Lung microvascular endothelial cell (primary cell): ENCODE data around the gene LSG1. TPM values are rescaled to one million over a fixed set of nuclear protein-coding genes. Genes with fewer than 3 reads are reported as not detected.
A peak's percentile ranks its signal among the peaks of the same experiment; 100 is the strongest.

Experiments
- DNase-seq, 2 donors: peaks; one replicate each; pipeline versions ENCODE4 v3.0.0 to v3.0.0-alpha.2; 2010; ENCODE audit warnings: low read depth in 2 of 2
- total RNA-seq: library from RNA; depleted of rRNA; stranded (reverse); fragments of >200 nt; gene quantifications from 2 replicates; pipeline ENCODE4 v1.2.1, GENCODE V29; 2014

LSG1 gene
- total RNA-seq, 1 donor from 2014 or later: 54.6 TPM

DNA sequence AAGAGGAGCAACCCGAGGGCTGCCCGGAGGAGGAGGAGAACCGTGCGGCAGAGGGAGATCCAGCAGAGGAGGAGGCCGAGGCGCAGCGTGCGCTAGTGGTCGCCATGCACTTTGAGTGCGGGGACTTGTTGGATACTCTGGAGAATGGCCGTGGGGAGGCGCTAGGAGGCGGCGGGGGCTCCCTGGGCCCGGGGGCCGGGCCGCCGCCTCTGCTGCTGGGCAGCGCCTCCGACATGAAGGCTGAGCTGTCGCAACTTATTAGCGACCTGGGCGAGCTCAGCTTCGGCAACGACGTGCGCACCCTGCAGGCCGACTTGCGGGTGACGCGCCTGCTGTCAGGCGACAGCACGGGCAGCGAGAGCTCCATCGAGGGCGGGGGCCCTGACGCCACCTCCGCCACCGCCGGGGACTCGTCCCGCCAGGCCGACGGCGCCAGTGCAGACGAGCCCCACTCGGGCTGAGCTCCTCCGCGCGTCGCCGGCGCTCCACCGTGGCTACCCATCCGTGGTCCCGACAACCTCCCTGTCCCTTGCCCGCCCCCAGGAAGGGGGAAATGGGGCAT is 15.7 kb upstream of the LSG1 start:
- peak; percentile 76 to 77 for DNase-seq

- DNase-seq: peak; percentile 63 to 67
Observed at GRCh38 chr3:194686816-194687637, 15.0 kb upstream of the LSG1 start.

DNA sequence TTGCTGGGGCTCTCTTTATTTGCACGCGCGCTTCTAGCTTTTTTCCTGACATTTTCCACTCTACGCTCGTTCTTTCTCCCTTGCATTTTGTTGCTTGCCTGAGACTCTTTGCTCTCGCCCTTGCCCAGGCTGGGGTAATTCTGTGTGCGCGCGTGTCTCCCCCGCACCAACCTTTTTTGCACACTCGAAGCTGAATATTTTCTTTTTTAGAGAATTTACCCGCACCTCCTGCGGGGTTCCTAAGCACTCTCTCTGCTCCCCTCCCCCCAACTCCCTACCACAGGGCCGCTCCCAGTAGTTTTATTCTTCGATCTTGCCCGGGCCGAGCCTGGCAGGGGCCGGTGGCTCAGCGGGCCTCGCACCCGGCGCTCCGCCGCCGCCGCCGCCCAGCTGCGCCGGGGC is 14.4 kb upstream of the LSG1 start:
- DNase-seq: peak in 1 of 2 donors; percentile 41

- DNase-seq: peak; percentile 97
Observed at GRCh38 chr3:194685718-194686413, 13.9 kb upstream of the LSG1 start, which contains the start of gene FAM43A. Gene FAM43A, plus strand, starts transcription at chr3:194685883. Its CDS starts 944 bp downstream, at chr3:194686827.

DNA sequence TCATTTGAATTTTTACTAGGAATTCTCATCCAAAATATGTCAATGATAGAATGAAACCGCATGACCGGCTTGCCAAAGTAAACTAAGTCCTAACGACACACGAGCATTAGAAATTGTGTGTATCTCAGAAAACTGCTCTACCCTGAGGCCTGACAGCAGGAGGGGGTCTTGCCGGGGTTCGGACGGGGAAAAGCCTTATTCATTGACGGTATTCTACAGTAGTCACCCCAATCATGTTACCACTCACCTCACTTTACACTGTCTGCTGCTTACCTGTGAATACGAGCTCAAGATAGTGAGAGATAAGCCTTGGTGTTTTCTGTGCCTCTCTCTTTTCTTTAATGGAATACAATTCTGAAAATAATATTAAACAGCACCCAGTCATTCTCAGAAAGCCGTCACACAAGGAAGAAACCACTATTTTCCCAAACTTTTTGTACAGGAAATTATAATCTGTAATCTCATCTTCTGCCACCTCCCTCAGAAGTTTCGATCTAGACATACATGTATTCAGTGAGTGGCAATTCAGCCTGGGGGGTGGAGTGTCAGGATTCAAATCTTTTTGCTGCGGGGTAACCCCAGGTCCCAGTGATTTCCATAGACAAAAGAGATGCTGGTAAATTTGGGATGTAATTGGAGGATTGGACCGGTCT is 13.2 kb upstream of the LSG1 start:
- no peak for DNase-seq

- DNase-seq: no peak
Observed at GRCh38 chr3:194683380-194683779, 11.4 kb upstream of the LSG1 start.

DNA sequence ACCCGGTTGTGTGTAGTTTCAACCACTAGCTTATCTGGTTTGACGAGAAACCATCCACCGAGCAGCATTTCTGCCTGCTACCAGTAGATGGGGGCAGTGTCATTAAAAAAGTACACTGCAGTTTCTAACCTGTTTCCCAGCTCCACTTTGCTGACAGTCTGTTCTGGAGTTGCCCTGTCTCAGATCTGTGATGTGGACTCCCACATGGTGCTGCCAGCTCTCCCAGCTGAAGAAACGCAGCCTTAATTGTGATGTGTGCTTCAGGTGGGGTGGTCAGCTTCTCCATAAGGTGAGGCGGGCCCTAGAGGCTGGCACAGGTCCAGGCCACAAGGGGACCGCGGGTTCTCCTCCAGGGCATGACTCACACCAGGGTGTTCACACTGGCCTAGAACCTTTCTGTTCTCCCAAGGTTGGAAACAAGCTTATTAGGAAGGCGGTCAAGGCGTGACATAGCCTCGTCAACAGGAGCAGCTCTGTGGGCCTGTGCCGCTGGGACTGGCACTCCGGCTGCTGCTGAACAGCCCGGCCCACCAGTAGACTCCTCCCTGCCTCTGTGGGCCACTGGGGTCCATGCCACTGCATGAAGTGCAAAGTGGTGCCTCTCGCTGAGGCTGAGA is 10.8 kb upstream of the LSG1 start:
- DNase-seq: peak; percentile 91 to 92

- DNase-seq: no peak
Observed at GRCh38 chr3:194682189-194682693, 10.2 kb upstream of the LSG1 start.

- no peak for DNase-seq
Observed at GRCh38 chr3:194680888-194681615, 9.1 kb upstream of the LSG1 start.

GRCh38 chr3:194676471-194676870 is 4.5 kb upstream of the LSG1 start:
- DNase-seq: no peak

- no peak for DNase-seq
Observed at GRCh38 chr3:194675680-194676079, 3.7 kb upstream of the LSG1 start.

DNA sequence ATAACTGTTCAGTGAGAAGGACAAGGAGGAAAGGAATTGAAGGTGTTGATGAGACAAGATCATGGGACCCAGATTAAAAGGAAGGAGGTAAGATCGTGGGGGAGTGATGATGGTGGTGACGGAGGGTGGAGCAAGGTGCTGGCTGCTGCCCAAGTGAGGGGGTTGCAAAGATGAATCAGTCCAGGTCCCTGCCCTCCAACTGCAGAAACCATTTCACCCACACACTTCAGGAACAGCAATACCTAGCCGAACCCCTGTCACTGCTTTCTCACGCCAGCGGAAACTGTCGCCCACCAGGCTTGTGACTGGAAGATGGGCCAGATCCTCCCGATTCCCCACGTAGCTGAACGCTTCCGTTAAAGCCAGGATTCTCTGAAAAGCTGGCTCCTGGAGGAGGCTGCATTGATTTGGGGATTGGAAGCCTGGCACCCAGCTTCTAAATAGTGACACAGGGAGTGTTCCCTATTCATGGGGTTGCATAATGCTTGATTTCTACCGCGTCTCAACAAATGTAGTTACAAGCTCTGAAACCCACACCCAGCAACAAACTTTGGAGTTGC is 3.2 kb upstream of the LSG1 start:
- DNase-seq: no peak

GRCh38 chr3:194673761-194674160 is 1.8 kb upstream of the LSG1 start:
- DNase-seq: no peak

- peak; percentile 44 to 56 for DNase-seq
Observed at GRCh38 chr3:194672876-194673275, 885 bp upstream of the LSG1 start.

- peak; percentile 60 to 65 for DNase-seq
Observed at GRCh38 chr3:194671511-194671899, 486 bp downstream of the LSG1 start.

DNA sequence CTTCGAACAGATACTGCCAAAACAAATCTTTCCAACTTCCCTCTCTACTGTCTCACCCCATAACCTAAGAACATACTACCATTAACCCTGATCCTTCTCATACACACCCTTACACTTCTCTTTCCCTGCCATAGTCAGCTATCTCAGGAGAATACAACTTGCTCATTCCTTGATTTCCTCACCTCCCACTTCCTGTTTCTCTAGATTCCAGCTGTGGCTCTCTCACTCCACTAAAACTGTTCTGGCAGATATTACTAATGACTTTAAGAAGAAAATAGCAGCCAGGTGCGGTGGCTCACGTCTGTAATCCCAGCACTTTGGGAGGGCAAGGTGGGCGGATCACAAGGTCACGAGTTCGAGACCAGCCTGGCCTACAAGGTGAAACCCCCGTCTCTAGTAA is 4.6 kb downstream of the LSG1 start:
- peak in 1 of 2 donors; percentile 16 for DNase-seq

DNA sequence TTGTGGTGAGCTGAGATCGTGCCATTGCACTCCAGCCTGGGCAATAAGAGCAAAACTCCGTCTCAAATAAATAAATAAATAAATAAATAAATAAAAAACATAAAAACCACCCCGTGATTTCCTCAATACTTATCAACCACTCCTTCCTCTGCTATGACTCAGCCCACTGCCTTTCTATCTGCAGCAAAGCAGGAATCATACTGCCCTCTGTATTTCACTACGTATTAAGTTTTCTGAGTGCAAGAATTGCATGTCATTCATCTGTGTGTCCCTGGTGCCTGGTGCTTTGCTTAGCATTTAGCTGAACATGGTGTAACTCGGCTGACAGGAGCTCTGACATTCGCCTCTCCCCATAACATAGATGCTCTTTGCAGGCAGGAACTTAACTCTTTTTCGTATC is 7.1 kb downstream of the LSG1 start:
- peak; percentile 60 to 92 for DNase-seq

DNA sequence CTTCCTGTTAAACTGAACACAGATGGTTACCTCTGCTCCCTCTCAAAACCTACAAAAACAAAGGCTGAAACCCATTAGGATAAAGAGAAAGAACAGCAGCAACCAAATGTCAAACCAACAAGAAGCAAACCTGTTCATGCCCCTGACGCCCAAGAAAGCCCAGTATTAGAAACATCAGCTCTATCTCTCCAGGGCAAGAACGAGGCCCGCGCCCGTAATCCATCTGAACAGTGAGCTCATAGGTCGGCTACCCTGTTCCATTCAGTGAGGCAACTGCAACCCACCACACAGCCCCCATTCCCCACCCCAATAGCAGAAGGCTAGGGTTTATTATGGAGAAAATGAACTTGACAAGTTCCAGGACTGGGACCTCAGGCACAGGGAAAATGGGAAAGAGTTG is 10.0 kb downstream of the LSG1 start:
- no peak for DNase-seq

DNA sequence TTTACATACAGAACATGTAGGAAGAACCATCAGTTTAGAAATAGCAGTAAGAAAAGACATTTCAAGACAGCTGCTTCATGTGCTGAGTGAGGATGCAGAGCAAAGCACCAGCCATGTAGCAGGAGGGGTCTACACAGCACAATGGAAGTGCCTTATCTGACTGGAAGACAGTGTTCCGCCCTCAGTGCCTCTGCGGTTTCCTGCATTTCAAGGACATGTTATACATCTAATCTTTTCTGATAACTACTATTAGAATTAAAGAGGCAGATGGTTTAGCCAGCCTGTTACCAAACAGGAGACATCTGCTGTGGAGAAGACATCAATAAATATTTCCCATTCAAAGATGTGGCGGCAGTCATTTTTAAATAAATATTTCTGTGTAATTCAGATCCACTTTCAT is 10.6 kb downstream of the LSG1 start:
- peak in 1 of 2 donors; percentile 82 for DNase-seq

DNA sequence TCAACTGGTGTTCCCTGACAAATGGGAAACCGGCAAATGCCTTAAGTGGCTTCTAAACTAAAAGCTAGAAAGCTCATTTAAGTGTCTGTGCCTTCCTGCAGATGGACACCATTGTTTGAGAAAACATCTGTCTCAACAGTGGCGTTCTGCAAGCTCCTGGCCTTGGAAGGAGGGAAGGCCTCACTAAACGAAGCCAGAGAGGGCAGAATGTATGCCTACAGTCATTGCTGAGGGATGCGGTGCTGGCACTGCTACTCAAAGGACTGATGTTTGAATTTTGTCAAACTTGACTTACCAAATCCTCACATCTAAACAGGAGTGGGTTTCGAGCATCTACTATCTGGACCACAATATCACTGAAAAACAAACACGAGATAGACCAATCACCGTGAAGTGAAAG is 12.2 kb downstream of the LSG1 start:
- DNase-seq: no peak
